GM12874 (cell line): ENCODE results near the gene RPE.

Experiments
- TF ChIP-seq, protein P1 (sequence below): IDR thresholded peaks from 2 replicates; pipeline ENCODE4 v1.5.1; 2011; ENCODE audit warnings: low read depth, mild to moderate bottlenecking, control low read depth, low read length, moderate library complexity; ENCODE audit not compliant: insufficient read depth

Gene RPE

DNA sequence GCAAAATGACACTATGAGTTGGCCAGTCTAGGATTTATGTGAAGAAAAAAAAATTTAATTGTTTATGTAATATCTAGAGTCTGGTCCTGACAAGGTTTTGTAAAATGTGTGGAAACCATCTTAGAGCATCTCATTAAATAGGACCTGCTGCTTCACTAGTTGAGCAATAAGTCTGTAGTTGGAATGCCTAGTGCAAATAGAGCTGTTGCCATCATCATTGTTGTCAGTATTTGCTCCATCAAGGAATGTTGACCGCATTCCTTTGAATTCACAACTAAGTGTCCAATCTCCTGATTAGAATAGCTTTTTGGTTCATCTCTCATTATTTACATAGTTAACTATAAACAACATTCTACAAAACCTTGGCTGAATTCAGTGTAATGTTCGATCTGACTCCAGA, 32.2 kb upstream of the RPE start:
- TF ChIP-seq, protein P1, sequence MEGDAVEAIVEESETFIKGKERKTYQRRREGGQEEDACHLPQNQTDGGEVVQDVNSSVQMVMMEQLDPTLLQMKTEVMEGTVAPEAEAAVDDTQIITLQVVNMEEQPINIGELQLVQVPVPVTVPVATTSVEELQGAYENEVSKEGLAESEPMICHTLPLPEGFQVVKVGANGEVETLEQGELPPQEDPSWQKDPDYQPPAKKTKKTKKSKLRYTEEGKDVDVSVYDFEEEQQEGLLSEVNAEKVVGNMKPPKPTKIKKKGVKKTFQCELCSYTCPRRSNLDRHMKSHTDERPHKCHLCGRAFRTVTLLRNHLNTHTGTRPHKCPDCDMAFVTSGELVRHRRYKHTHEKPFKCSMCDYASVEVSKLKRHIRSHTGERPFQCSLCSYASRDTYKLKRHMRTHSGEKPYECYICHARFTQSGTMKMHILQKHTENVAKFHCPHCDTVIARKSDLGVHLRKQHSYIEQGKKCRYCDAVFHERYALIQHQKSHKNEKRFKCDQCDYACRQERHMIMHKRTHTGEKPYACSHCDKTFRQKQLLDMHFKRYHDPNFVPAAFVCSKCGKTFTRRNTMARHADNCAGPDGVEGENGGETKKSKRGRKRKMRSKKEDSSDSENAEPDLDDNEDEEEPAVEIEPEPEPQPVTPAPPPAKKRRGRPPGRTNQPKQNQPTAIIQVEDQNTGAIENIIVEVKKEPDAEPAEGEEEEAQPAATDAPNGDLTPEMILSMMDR, result no peak

DNA sequence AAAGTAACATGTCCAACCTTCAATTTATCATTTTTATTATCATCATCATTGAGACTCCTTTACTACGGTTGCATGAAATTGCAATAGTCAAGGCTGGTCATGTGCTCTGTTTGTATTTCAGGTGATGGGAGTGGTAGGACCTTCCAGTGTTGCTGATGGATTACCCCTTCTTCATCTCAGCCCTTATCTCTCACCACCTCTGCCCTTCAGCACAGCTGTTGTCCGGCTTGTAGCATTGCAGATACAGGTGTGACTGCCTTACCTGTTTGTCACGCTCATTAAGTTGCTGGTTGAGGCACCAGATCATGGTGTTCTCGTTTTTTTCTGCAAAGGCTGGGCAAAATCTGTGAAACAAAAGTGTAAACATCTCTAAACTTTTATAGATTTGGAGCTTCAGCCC, 31.7 kb upstream of the RPE start:
- TF ChIP-seq, protein P1, result no peak

DNA sequence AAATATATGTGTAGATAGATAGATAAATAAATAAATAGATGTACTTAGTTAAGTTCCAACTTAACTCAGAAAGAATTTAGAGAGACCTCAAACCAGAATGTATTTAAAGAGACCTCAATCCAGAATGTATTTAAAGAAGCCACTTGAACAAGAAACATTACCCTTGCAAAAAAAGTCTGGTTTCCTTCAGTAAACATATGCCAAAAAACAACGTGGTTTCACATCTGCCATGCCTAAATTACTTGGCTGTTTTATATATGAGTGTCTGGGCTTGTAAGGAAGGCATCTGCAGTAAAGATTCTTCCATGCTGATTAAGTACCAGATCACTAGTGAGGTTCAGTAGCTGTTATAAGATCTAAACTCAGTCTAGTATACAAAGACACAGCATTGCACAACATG, 29.1 kb upstream of the RPE start:
- TF ChIP-seq, protein P1, result no peak

DNA sequence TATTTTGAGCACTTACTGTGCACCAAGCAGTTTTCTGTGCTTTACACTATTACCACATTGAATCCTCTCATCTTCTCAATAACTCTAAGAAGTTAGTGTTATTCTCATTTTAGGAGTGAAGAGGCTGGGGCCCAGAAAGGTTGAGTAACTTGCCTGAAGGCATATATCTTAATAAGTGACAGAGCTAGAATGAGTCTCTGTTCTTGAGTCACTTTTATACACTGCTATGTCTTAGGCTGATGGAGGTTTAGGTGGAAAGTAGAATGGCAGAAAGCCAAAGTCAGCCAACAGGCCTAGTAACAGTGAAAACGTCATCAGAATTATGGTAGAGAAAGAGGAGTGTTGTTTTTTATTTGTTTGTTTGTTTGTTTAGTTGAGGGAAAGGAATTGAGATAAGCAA, 27.9 kb upstream of the RPE start:
- TF ChIP-seq, protein P1, result no peak

DNA sequence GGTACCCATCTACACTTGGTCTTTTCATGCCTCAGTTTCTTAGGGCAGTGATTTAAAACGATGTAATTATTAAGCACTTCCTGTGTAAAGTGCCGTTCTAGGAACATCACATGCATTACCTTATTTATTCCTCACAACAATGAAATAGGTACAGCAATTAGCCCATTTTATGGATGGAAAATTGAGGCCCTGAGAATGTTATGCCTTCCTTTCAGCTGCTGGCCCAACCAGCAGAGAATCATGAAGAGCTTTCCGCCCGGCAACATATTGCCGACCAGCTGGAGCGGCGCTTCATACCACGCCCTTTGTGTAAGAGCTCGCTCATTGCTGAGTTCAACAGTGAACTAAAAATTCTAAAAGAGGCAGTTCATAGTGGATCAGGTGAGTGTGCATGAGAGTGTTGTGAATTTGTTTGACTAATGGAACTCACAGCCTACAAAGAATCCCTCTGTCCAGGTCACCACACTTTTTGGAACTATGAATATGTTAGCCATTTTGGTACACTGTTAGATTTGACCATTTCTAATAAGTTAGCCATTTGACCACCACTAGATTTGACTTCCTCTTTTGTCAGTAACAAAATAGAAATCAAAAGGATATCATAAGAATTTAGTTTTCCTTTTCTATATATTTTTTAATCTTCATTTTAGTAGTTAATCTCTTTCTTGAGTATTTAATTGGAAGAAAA, 25.6 kb upstream of the RPE start:
- TF ChIP-seq, protein P1, result no peak

DNA sequence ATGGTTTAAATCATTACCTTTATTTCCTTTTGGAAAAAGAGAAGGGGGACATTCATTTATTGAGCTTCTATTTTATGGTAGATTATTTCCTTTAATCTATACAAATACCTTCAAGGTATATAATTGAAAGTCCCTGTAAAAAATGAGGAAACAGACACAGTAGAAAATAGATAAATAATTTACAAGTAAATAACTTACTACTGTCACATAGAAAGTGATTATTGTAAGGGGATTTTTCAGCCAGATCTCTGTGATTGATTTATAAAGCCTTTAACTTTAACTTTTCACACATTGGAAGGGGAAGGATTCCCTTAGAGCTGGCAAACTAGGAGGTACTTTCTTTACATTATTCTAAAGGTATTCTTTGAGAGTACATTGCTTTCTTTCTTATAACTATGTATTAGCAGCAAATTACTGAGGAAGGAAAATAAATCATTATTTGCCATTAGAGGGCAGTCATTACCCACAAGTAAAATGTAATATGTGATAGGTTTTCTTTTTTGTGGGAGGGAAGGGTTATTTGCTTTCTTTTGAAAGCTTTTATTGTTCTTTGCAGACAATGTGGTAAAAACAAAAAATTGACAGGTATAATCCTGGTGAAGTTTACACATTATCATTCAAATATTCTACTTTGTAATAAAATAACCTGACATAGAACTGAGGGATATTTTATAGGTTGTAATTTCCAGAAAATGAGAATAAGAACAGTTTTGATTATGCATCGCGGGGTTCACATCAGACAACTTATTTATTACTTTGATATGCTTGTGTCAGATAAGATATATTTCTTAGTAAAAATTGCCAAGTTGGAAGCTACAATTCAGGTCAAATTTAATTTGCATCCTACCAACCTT, 24.8 kb upstream of the RPE start:
- TF ChIP-seq, protein P1, result no peak

DNA sequence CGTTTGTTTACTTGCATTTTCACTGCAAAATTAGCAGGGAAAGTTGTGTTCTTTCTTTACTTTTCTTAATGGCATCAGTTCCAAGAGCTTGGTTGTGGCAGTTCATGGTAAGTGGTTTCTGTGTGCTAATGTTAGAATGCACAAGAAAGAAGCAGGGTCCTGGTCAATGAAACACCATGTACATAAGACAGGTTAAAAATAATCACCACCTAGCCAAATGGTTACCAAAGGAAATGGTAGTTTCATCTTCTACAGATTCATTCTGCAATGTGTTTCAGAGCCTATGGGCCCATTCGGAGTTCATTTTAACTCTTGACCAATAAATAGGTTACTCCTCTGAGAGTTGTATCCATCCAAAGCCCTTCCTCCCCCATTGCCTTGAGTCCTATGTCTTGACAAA, 18.1 kb upstream of the RPE start:
- TF ChIP-seq, protein P1, result no peak
